Retina (tissue), 1 donor: ENCODE results near the gene CGB3.
"Not testable (repeated sequence)": the region's sequence is repeated elsewhere in the genome, so short reads cannot be mapped to it uniquely, and the experiment has no call there.

Experiments
- DNase-seq: peaks from one replicate; pipeline ENCODE4 v3.0.0-alpha.2; 2016

CGB3 gene

DNA sequence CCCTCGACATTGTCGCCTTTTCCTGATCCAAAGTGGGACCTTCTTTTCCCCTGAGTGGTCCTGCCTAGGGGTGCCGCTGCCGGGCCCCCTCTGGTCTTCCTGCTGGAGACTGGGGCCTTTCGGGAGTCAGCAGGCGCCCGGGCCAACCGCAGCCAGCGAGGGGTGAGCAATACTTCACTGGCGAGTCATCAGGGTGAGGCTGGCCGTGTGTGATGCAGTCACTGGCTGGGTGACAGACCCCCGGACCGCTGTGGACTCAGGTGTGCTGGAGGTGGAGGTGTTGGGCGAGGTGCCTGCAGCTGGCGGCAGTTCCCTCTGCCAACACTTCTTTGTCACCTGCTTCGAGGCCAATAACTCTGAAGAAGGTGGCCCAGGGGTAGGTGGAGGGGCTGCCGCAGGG, 18.0 kb upstream of the CGB3 start:
- no peak for DNase-seq

DNA sequence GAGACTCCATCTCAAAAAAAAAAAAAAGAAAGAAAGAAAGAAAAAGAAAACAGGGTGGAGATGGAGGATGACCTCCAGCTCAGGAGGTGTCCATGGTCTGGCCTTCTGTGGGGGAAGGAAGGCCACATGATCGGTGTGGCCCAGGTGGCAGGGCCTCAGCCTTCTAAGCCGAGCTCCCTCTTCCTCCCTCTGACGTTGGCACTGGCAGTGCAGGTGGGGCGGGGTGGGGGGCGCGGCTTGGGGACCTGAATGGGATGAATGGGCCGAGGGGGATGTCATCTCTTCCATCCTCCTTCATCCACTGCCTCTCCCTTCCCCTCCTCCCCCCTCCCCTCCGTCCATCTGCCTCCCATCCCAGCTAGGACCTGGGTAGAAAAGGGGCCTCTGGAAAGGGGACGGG, 15.6 kb upstream of the CGB3 start:
- DNase-seq: not testable (repeated sequence)

DNA sequence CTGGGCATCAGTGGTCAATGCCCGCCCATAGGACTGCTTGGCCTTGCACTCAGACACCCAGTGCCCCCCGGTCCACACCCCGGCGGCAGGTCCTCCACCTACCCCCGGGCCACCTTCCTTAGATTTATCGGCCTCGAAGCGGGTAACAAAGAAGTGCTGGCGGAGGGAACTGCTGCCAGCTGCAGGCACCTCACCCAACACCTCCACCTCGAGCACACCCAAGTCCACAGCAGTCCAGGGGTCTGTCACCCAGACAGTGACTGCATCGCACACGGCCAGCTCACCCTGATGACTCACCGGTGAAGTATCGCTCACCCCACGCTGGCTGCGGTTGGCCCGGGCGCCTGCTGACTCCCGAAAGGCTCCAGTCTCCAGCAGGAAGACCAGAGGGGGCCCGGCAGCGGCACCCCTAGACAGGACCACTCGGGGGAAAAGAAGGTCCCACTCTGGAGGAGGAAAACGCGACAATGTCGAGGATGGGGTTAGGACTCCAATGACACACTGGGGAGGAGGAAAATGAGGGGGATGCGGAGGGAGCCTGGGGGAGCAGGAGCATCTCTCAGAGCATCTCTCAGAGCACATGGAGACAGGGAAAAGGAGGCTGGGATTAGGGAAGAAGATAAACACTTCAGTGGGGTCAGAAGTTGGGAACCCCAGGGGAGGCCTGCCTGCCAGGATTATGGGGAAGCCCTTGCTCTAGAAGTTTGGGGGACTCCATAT, 14.6 kb upstream of the CGB3 start:
- DNase-seq: not testable (repeated sequence)

DNA sequence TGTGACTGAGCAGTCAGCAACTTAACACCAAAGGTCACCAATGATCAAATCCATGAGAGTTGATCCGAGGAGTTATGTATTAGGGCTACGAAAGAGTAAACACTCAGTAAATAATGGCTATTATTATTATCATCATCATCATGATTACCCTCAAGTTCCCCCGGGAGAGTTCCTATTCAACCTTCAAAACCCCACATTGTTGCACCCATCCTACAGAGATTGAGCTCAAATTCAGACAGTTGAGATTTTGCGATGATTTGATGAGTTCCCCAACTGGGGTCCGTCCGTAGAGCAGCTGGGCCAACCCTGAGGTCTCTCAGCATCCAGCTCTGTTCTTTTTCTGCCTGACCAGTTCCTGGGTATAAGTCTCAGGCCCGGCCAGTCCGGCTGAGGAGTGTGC, 14.0 kb upstream of the CGB3 start:
- DNase-seq: not testable (repeated sequence)

DNA sequence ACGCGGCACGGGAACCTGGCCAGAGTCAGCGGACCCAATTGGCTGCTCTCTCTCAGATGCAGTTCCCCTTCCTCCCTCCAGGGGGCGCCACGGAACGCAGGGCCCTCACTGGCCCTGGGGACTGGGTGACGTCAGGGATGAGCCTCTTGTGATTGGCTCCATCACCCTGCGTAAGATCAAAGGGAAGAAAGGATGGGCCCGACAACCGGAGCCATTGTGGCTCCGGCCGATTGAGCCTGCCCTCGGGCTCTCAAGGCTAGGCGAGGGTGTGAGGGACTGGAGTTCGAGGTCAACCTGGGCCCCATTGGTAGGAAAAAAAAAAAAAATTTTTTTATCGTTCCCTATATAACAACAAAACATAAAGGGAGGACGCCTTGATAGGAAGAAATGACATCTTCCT, 12.7 kb upstream of the CGB3 start, which contains the start of gene CGB1:
TSS of gene CGB1 (minus strand) at position 81 of the 400 bp plus-strand sequence. CDS start 184 bp downstream, outside the sequence.
- DNase-seq: not testable (repeated sequence)

- DNase-seq: not testable (repeated sequence)
These were observed 7.6 kb upstream of the CGB3 start, which contains the start of gene CGB2 for GRCh38 chr19:49031642-49032301. CGB2 (plus strand) TSS chr19:49031890; CDS start chr19:49032096, 206 bp downstream.

GRCh38 chr19:49030323-49030722, 6.2 kb upstream of the CGB3 start:
- DNase-seq: not testable (repeated sequence)

- DNase-seq: not testable (repeated sequence)
These were observed 5.6 kb upstream of the CGB3 start for GRCh38 chr19:49029749-49030148.

- DNase-seq: not testable (repeated sequence)
These were observed 4.6 kb upstream of the CGB3 start for GRCh38 chr19:49028686-49029085.

DNA sequence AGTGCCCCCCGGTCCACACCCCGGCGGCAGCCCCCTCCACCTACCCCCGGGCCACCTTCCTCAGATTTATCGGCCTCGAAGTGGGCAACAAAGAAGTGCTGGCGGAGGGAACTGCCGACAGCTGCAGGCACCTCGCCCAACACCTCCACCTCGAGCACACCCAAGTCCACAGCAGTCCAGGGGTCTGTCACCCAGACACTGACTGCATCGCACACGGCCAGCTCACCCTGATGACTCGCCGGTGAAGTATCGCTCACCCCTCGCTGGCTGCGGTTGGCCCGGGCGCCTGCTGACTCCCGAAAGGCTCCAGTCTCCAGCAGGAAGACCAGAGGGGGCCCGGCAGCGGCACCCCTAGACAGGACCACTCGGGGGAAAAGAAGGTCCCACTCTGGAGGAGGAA, 1.5 kb upstream of the CGB3 start:
- DNase-seq: not testable (repeated sequence)

- DNase-seq: not testable (repeated sequence)
These were observed 955 bp upstream of the CGB3 start for GRCh38 chr19:49025088-49025487.

GRCh38 chr19:49022116-49022515, 2.0 kb downstream of the CGB3 start:
- no peak for DNase-seq

DNA sequence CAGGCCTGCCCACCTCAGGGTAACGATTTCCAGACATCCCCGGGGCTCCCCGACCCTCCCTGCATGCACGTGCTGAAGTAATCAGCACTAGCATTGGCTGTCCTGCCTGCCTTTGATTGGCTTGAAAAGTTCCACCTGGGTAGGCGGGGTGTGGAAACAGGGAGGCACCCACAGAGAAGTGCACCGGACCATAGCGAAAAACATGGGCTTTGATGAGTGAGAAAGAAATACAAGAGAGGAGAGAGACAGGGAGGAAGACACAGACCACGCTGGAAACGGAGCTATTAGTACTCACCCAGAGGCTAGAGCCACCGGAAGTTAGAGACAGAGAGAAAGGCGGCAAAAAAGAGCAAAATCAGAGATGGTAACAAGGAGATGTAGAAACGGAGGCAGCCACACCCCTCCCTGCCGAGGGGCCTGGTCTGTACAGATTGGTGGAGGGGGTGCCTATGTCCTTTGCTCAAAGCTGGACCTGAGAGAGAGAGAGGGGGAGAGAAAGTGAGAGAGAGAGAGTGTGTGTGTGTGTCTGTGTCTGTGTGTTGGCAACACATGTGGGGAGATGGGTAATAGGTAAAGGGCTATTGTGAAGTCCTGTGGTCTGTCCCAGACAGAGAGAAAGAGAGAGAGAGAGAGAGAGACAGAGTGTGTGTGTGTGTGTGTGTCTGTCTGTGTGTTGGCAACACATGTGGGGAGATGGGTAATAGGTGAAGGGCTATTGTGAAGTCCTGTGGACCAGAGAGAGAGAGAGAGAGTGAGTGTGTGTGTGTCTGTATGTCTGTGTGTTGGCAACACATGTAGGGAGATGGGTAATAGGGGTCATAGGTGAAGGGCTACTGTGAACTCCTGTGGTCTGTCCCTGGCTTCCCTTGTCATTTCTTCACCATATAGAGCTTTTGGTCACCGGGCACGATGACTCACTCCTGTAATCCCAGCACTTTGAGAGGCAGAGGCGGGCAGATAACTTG, 2.9 kb downstream of the CGB3 start:
- DNase-seq: no peak

GRCh38 chr19:49020342-49020741, 3.8 kb downstream of the CGB3 start:
- DNase-seq: no peak

GRCh38 chr19:49019242-49019932, 4.7 kb downstream of the CGB3 start:
- peak; percentile 67 for DNase-seq

- DNase-seq: peak; percentile 54
These were observed 5.5 kb downstream of the CGB3 start for GRCh38 chr19:49018388-49019241.

- peak; percentile 65 for DNase-seq
These were observed 6.3 kb downstream of the CGB3 start for GRCh38 chr19:49017666-49018351.

DNA sequence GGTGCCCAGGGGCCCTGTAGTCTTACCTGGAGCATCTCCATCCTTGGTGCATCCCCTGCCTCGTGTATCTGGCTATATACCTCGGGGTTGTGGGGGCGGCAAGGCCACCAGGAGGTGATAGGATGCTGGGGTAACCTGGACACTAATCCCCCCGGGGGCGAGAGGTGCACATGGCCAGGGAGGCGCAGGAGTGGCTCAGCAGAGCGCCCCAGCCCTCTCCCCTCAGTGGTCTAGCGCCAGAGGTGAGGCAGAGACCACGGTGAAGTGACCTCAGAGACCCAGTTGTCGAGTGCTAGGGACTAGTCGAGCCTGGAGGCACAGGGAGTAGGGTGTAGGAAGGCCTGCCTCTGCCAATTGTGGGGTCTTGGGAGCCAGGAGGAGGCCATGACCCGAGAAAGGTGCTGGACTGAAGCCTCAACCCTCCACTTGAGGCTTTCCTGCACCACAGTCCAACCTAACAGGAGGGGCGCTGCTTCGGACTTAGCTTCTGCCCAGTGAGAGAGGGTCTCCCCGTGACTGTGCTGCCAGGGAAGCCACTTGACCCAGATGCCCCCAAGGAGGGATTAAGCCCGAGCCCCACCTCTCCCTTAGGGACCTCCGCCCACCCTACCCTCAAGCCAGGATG, 7.0 kb downstream of the CGB3 start, which contains the start of gene LHB:
TSS of gene LHB (minus strand) at position 51 of the 625 bp plus-strand sequence. CDS start at position 41, 10 bp downstream.
- DNase-seq: no peak

GRCh38 chr19:49016067-49016839, 7.9 kb downstream of the CGB3 start:
- no peak for DNase-seq
